NCI-H1694 (cell line): ENCODE data around the gene MLKL.
"Not testable (repeated sequence)": the region's sequence is repeated elsewhere in the genome, so short reads cannot be mapped to it uniquely, and the experiment has no call there.

Experiments used
- DNase-seq: peaks from one replicate; lab custom pipeline; 2025; lab: John Stamatoyannopoulos, UW

Gene MLKL

GRCh38 chr16:74699666-74700065 is 996 bp downstream of the MLKL start:
- no peak for DNase-seq

- DNase-seq, result no peak
Observed at GRCh38 chr16:74698222-74698621, 2.4 kb downstream of the MLKL start.

- DNase-seq, result peak; percentile 42
Observed at GRCh38 chr16:74695450-74696422, 4.9 kb downstream of the MLKL start.

- DNase-seq, result no peak
Observed at GRCh38 chr16:74691093-74691855, 9.4 kb downstream of the MLKL start.

- no peak for DNase-seq
Observed at GRCh38 chr16:74682556-74682955, 18.1 kb downstream of the MLKL start.

GRCh38 chr16:74680681-74681080 is 20.0 kb downstream of the MLKL start:
- no peak for DNase-seq

- no peak for DNase-seq
Observed at GRCh38 chr16:74679983-74680382, 20.7 kb downstream of the MLKL start.

GRCh38 chr16:74677868-74678267 is 22.8 kb downstream of the MLKL start:
- DNase-seq, result no peak

- no peak for DNase-seq
Observed at GRCh38 chr16:74673876-74674275, 26.8 kb downstream of the MLKL start.

- not testable (repeated sequence) for DNase-seq
Observed at GRCh38 chr16:74668877-74669276, 31.8 kb downstream of the MLKL start.

- DNase-seq, result no peak
Observed at GRCh38 chr16:74667255-74667700, 33.4 kb downstream of the MLKL start.

- peak; percentile 97 for DNase-seq
Observed at GRCh38 chr16:74666425-74667254, 34.0 kb downstream of the MLKL start, which contains the start of gene RFWD3. Gene RFWD3 (minus strand): TSS chr16:74666877. CDS start chr16:74661449, 5,428 bp downstream.

GRCh38 chr16:74666010-74666421 is 34.6 kb downstream of the MLKL start:
- no peak for DNase-seq

GRCh38 chr16:74661064-74661463 is 39.6 kb downstream of the MLKL start:
- no peak for DNase-seq

GRCh38 chr16:74660383-74660782 is 40.3 kb downstream of the MLKL start:
- no peak for DNase-seq

GRCh38 chr16:74659041-74659440 is 41.6 kb downstream of the MLKL start:
- DNase-seq, result no peak

GRCh38 chr16:74657870-74658642 is 42.6 kb downstream of the MLKL start:
- no peak for DNase-seq

- DNase-seq, result no peak
Observed at GRCh38 chr16:74654536-74655050, 46.1 kb downstream of the MLKL start.

GRCh38 chr16:74652883-74653282 is 47.8 kb downstream of the MLKL start:
- not testable (repeated sequence) for DNase-seq

- no peak for DNase-seq
Observed at GRCh38 chr16:74652249-74652648, 48.4 kb downstream of the MLKL start.

- no peak for DNase-seq
Observed at GRCh38 chr16:74651841-74652240, 48.8 kb downstream of the MLKL start.
